SU-DHL-6 (cell line): ENCODE measurements around the gene DMD.

Experiments
- EZH2phosphoT487 ChIP-seq: fragments of 200-600 bp; sonication (generic), shearing (Covaris generic); conservative IDR thresholded peaks from 2 replicates; pipeline ENCODE4 v1.6.1; 2018; ENCODE audit warnings: mild to moderate bottlenecking, antibody characterized with exemption, low read length, moderate library complexity, mixed read lengths
- TF ChIP-seq, protein P1 (sequence below): fragments of 200-600 bp; sonication (generic); IDR thresholded peaks from one replicate; pipeline ENCODE4 v1.5.1; 2017; ENCODE audit warnings: antibody characterized with exemption, mild to moderate bottlenecking, low read length, moderate library complexity; ENCODE audit not compliant: insufficient read depth, poor library complexity, severe bottlenecking

DNA sequence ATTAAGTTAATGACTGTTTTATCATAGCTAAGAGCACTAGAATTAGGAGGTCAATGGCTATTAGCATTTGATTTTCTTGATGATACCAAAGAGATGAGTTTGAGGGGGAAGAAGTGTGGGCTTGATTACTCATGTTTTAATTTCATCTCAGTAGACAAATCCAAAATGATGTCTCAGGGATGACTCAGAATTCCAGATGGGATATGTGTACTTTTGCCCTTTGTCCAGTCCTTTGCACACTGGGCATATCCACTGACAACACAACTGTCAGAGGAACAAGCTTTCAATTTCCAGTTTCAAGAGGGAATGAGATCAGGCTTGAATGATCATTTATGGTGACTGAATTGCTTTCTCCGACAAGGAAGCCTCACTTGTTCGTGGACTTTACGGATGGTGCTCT lies 1814.2 kb downstream of the DMD start:
- TF ChIP-seq, protein P1, sequence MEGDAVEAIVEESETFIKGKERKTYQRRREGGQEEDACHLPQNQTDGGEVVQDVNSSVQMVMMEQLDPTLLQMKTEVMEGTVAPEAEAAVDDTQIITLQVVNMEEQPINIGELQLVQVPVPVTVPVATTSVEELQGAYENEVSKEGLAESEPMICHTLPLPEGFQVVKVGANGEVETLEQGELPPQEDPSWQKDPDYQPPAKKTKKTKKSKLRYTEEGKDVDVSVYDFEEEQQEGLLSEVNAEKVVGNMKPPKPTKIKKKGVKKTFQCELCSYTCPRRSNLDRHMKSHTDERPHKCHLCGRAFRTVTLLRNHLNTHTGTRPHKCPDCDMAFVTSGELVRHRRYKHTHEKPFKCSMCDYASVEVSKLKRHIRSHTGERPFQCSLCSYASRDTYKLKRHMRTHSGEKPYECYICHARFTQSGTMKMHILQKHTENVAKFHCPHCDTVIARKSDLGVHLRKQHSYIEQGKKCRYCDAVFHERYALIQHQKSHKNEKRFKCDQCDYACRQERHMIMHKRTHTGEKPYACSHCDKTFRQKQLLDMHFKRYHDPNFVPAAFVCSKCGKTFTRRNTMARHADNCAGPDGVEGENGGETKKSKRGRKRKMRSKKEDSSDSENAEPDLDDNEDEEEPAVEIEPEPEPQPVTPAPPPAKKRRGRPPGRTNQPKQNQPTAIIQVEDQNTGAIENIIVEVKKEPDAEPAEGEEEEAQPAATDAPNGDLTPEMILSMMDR = no peak
- TF ChIP-seq EZH2phosphoT487 = no peak
